ENCODE results near the gene EPHA7. TPM values are rescaled to one million over a fixed set of nuclear protein-coding genes. Genes with fewer than 3 reads are reported as not detected.

EPHA7 gene
- total and polyA plus RNA-seq, 2 donors (not counting 3 experiments of a cell fraction or from before 2014, with no cell fraction given) = not detected

DNA sequence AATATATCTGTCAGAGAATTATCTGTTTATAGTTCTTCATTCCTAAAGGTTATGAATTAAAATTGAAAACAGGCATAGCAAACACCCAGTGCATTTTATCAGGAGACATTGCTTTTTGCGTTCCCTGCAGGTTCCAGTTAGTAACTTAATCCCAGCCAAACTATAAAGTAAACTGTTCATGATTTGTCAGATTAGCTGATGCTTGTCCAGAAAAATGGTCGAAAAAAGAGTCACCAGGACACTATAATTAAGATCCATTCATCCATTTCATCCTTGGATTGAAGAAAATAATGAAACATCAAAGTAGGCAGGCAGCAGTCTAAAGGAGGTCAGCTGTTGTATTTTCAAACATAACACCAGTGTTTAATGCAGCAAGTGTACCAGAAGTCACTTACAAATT lies 75.9 kb downstream of the EPHA7 start:
- H3K79me2 ChIP-seq (ENCODE audit: control insufficient read depth, insufficient read depth, low read length) = no peaks in the 10 kb centered on the region
- no peaks in the 10 kb centered on the region for H4K20me1 ChIP-seq (replicated peaks; ENCODE audit: control insufficient read depth, extremely low read depth, insufficient read depth, low read length)
- H3K4me2 ChIP-seq (ENCODE audit: insufficient read depth, low read length) = no peak overlapping the region
- no peaks in the 10 kb centered on the region for H3K27me3 ChIP-seq (ENCODE audit: control insufficient read depth in 2 of 2, insufficient read depth in 2 of 2, low read length in 2 of 2)
- no peak for DNase-seq (ENCODE audit: low read depth, low spot score)
- H3K4me1 ChIP-seq (ENCODE audit: control insufficient read depth, extremely low read depth, insufficient read depth, low read length) = no peaks in the 10 kb centered on the region
- TF ChIP-seq POLR2AphosphoS5 (IDR thresholded peaks at IDR 0.05; ENCODE audit: insufficient read depth, low read depth, low read length) = no peak
- TF ChIP-seq POLR2A (IDR thresholded peaks at IDR 0.05; ENCODE audit: low read depth, low read length) = no peak
- TF ChIP-seq FOS (IDR thresholded peaks at IDR 0.05; ENCODE audit: borderline replicate concordance, insufficient read depth, low read length) = no peak
- no peak for TF ChIP-seq GATA2 (IDR thresholded peaks at IDR 0.05; ENCODE audit: insufficient read depth, insufficient read length, low read depth, low read length)
- TF ChIP-seq, protein P1, sequence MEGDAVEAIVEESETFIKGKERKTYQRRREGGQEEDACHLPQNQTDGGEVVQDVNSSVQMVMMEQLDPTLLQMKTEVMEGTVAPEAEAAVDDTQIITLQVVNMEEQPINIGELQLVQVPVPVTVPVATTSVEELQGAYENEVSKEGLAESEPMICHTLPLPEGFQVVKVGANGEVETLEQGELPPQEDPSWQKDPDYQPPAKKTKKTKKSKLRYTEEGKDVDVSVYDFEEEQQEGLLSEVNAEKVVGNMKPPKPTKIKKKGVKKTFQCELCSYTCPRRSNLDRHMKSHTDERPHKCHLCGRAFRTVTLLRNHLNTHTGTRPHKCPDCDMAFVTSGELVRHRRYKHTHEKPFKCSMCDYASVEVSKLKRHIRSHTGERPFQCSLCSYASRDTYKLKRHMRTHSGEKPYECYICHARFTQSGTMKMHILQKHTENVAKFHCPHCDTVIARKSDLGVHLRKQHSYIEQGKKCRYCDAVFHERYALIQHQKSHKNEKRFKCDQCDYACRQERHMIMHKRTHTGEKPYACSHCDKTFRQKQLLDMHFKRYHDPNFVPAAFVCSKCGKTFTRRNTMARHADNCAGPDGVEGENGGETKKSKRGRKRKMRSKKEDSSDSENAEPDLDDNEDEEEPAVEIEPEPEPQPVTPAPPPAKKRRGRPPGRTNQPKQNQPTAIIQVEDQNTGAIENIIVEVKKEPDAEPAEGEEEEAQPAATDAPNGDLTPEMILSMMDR (IDR thresholded peaks at IDR 0.05; ENCODE audit: extremely low read depth in 1 of 2, insufficient read depth in 1 of 2, low read depth in 1 of 2, low read length in 2 of 2) = no peak
- TF ChIP-seq MAX (IDR thresholded peaks at IDR 0.05; ENCODE audit: insufficient read depth, insufficient read length) = no peak
- TF ChIP-seq MYC (IDR thresholded peaks at IDR 0.05; ENCODE audit: low read depth, low read length) = no peak
- no peak for TF ChIP-seq JUN (IDR thresholded peaks at IDR 0.05; ENCODE audit: borderline replicate concordance, insufficient read depth, insufficient read length, low read depth)
- TF ChIP-seq EZH2 (IDR thresholded peaks at IDR 0.05; ENCODE audit: borderline replicate concordance, low read depth, low read length, severe bottlenecking) = no peak
- no peaks in the 10 kb centered on the region for H3K36me3 ChIP-seq (ENCODE audit: control insufficient read depth in 2 of 2, extremely low read depth in 1 of 2, insufficient read depth in 2 of 2, low read length in 2 of 2)
- intact Hi-C loops (cut with micrococcal nuclease) (loop anchor here (5.0 kb wide), 1 partner anchor 79 kb away; no protein-coding TSS in a partner anchor), dilution Hi-C loops (cut with MboI; ENCODE audit: extremely low pct_ligation_motif_present, low sequenced_read_pairs) (no loop called here)
- H3K4me3 ChIP-seq (replicated peaks in 1 of 3; ENCODE audit: insufficient read depth in 1 of 3, low read depth in 1 of 3, low read length in 3 of 3) = no peak overlapping the region
- FAIRE-seq = no peak
- no peak overlapping the region for H3K9ac ChIP-seq (replicated peaks; ENCODE audit: extremely low read depth, insufficient read depth, low read length)
- no peak overlapping the region for H3K27ac ChIP-seq (ENCODE audit: insufficient read depth, low read depth, low read length)
- BruUV-seq (replicated peaks) = no TSS peak
- H2AFZ ChIP-seq (ENCODE audit: low read depth, low read length) = no peak overlapping the region
- ChIA-PET CTCF (no interaction called here), POLR2A (no interaction called here)
- no peaks in the 10 kb centered on the region for H3K9me3 ChIP-seq (replicated peaks; ENCODE audit: control insufficient read depth, insufficient read depth, low read length)
- H3K9me1 ChIP-seq (replicated peaks; ENCODE audit: control insufficient read depth, extremely low read depth, insufficient read depth, low read length) = no peaks in the 10 kb centered on the region

Measured in endothelial cell of umbilical vein (primary cell).